A673 (cell line): ENCODE measurements around the gene ARAP3.

Experiments
- EZH2 ChIP-seq: fragments of 200-600 bp; sonication (generic); IDR thresholded peaks from 2 replicates; pipeline ENCODE4 v1.6.1; 2017; ENCODE audit warnings: borderline replicate concordance, low read depth, mild to moderate bottlenecking, mixed read lengths, antibody characterized with exemption, low read length; ENCODE audit not compliant: poor library complexity, severe bottlenecking
- TF ChIP-seq, protein P1 (sequence below): fragments of 300-800, 200-600 bp; sonication (generic); conservative IDR thresholded peaks from 2 replicates; pipeline ENCODE4 v1.5.1; 2017; ENCODE audit warnings: low read depth, mild to moderate bottlenecking, antibody characterized with exemption, low read length, moderate library complexity, mixed read lengths

DNA sequence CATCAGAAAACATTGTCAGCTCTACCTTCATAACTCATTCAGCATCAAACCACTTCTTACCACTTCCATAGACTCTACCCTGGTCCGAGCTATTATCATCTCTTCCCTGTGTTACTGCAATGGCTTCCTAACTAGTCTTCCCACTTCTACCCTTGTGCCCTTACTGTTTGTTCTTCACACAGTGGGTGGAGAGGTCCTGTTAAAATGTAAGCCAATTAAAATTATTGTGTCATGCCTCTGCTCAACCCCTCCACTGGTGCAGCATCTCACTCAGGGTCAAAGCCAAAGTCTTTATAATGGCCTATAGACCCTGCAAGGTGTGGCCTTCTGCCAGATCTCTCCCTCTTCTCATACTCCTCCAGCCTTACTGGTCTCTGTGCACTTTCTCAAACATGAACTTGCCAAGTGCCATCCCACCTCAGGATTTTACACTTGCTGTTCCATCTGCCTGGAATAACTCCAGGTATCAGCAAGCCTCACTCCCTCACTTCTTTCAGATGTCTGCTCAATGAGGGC, 22.8 kb upstream of the ARAP3 start:
- TF ChIP-seq, protein P1, sequence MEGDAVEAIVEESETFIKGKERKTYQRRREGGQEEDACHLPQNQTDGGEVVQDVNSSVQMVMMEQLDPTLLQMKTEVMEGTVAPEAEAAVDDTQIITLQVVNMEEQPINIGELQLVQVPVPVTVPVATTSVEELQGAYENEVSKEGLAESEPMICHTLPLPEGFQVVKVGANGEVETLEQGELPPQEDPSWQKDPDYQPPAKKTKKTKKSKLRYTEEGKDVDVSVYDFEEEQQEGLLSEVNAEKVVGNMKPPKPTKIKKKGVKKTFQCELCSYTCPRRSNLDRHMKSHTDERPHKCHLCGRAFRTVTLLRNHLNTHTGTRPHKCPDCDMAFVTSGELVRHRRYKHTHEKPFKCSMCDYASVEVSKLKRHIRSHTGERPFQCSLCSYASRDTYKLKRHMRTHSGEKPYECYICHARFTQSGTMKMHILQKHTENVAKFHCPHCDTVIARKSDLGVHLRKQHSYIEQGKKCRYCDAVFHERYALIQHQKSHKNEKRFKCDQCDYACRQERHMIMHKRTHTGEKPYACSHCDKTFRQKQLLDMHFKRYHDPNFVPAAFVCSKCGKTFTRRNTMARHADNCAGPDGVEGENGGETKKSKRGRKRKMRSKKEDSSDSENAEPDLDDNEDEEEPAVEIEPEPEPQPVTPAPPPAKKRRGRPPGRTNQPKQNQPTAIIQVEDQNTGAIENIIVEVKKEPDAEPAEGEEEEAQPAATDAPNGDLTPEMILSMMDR: no peak
- TF ChIP-seq EZH2: no peak
